ENCODE measurements around the gene GSTA5. TPM values are rescaled to one million over a fixed set of nuclear protein-coding genes. Genes with fewer than 3 reads are reported as not detected.
"Not testable (repeated sequence)": the region's sequence is repeated elsewhere in the genome, so short reads cannot be mapped to it uniquely, and the experiment has no call there.

The GSTA5 gene
- total RNA-seq, 1 donor from 2014 or later, result not detected

DNA sequence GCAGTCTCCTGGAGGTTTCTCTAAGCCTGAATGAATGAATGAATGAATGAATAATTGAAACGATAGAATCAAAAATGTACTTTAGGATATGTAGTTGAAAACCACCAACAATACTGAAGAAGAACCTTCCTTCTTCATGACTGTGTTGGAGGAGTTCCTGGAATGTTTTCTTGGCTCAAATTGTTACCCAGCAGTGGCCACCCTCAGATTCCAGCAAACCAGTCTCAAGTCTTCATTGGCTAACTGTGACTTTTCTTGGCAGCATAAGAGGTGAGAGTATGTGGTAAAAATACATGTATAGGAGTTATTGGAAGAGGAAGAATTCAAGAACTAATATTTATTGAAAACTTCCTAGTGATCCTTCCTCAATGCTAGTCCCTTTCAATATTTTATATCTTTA, 41.3 kb downstream of the GSTA5 start:
- not testable (repeated sequence) for DNase-seq (ENCODE audit: extremely low read depth, low read depth, low spot score)

DNA sequence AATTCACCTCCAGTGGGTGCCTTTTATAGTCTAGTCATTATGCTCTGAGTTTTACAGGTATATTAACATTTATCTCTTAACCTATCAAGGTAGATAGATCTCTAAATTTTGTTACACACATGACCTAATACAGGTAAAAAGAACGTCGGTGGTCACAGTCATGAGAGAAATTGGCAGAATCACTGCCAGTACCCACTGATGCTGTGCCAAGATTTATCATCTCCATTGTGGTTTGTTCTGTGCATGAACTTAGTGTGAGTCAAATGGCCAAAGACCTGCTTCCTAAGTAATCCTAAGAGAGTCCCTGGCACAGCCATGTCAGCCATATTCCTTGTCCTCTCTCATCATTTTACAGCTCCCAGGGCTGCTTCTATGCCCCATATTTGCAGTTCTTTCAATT, 46.2 kb downstream of the GSTA5 start:
- DNase-seq (ENCODE audit: extremely low read depth, low read depth, low spot score), result not testable (repeated sequence)

GRCh38 chr6:52790861-52791260, 49.8 kb downstream of the GSTA5 start:
- DNase-seq (ENCODE audit: extremely low read depth, low read depth, low spot score), result no peak

DNA sequence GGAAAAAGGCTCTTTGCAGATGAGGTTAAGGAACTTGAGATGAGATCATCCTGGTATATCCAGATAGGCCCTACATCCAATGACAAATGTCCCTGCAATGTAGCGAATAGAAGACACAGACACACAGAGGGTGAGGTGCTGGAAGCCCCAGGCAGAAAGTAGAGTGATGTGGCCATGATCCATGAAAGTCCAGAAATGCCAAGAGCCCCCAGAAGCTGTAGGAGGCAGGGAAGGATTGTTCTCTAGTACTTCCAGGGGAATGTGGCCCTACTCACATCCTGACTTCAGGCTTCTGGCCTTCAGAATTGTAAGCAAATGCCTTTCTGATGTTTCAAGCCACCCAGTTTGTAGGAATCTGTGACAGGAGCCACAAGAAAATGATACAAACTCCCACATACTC, 51.0 kb downstream of the GSTA5 start:
- DNase-seq (ENCODE audit: extremely low read depth, low read depth, low spot score), result not testable (repeated sequence)

DNA sequence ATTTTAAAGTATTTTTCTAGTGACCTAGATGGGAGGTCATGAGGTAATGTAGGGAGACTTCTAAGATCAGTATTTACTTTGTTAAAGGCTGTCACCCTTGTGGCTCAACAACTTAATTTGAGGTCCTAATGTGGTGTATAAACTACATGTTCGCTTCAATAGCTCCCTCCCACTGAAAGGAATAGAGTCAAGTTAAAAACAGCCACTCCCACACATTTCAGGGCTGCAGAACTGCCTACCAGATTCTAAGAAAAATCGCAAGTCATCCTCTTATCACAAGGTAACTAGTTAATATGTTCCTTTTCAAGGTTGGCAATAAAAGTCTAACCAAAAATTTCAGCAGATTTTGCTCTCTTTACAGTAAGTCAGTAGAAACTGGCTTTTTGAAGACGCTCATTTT, 52.1 kb downstream of the GSTA5 start:
- DNase-seq (ENCODE audit: extremely low read depth, low read depth, low spot score), result no peak

- no peak for DNase-seq (ENCODE audit: extremely low read depth, low read depth, low spot score)
Observed at GRCh38 chr6:52787917-52788316, 52.7 kb downstream of the GSTA5 start.

DNA sequence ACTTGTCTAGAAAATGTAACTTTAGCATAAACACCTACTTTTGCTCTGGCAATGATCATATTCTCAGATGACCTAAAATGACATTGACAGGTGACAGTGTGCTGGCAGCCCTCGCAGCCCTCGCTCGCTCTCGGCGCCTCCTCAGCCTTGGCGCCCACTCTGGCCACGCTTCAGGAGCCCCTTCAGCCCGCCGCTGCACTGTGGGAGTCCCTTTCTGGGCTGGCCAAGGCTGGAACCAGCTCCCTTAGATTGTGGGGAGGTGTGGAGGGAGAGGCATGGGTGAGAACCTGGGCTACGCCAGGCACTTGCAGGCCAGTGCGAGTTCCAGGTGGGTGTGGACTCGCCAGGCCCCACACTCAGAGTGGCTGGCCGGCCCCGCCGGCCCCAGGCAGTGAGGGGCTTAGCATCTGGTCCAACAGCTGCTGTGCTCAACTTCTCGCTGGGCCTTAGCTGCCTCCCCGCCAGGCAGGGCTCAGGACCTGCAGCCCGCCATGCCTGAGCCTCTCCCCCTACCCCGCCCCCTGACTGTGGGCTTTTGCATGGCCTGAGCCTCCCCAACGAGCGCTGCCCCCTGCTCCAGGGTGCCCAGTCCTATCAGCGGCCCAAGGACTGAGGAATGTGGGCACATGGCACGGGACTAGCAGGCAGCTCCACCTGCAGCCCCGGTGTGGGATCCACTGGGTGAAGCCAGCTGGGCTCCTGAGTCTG, 54.2 kb downstream of the GSTA5 start:
- DNase-seq (ENCODE audit: extremely low read depth, low read depth, low spot score), result no peak

DNA sequence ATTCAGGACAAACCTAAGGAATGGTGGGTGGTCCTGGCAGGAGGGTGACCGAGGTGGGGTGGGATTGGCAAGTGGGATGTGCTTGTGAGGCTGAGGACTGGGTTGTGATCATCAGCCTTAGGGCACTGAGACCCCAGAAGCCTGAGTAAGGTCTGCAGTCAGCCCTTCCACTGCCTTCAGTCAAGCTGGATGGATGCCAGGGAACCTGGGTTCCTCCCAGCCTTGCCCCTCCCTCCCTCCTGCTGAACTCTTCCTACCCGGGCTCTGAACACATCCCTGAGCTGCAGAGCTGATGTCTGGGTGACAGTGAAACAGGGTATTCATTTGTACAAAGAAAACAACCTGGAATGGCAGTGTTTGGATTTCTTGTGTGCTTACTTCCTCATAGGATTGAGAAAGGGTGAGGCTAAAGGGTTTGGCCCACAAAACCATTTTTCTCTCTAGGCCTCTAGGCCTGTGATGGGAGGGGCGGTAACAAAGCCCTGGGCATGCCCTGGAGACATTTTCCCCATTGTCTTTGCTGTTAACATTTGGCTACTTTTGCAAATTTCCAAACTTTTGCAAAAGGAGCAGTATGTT, 57.8 kb downstream of the GSTA5 start:
- DNase-seq (ENCODE audit: extremely low read depth, low read depth, low spot score), result not testable (repeated sequence)

GRCh38 chr6:52782209-52782608, 58.4 kb downstream of the GSTA5 start:
- not testable (repeated sequence) for DNase-seq (ENCODE audit: extremely low read depth, low read depth, low spot score)

Other genes starting within 250 kb of the GSTA5 start
- gene TMEM14A, start 169.7 kb downstream of the GSTA5 start, total RNA-seq, result 26.3 and 30.1 TPM in 2 replicates
- gene GSTA2, start 77.3 kb downstream of the GSTA5 start, total RNA-seq, result not detected in 2 replicates
- not detected in 2 replicates for gene GSTA1, start 37.0 kb downstream of the GSTA5 start, total RNA-seq
- gene GSTA3, start 68.9 kb upstream of the GSTA5 start, total RNA-seq, result not detected in 2 replicates
- gene GSTA4, start 154.5 kb upstream of the GSTA5 start, total RNA-seq, result 21.8 and 25.3 TPM in 2 replicates
- gene CILK1, start 221.0 kb upstream of the GSTA5 start, total RNA-seq, result 7.6 and 8.1 TPM in 2 replicates
- gene FBXO9, start 224.6 kb upstream of the GSTA5 start, total RNA-seq, result 21.0 and 28.2 TPM in 2 replicates

Data from glomerular endothelial cell (primary cell).